Endothelial cell (in vitro differentiated cells): ENCODE measurements around the gene ATP13A2. TPM values are rescaled to one million over a fixed set of nuclear protein-coding genes. Genes with fewer than 3 reads are reported as not detected.
A peak's percentile ranks its signal among the peaks of the same experiment; 100 is the strongest.

Experiments used
- DNase-seq: peaks from one replicate; pipeline ENCODE4 v3.0.0; 2021; ENCODE audit warnings: low spot score
- H3K27ac Mint-ChIP-seq: one replicate; pipeline ENCODE4 v1.8.0; 2021; ENCODE audit warnings: mixed read lengths, inconsistent platforms; ENCODE audit not compliant: unreplicated experiment
- H3K27me3 Mint-ChIP-seq: one replicate; pipeline ENCODE4 v1.8.0; 2021; ENCODE audit warnings: mild to moderate bottlenecking, moderate library complexity, mixed read lengths, inconsistent platforms; ENCODE audit not compliant: unreplicated experiment
- H3K36me3 Mint-ChIP-seq: one replicate; pipeline ENCODE4 v1.8.0; 2021; ENCODE audit warnings: mild to moderate bottlenecking, low read depth, mixed read lengths, inconsistent platforms; ENCODE audit not compliant: unreplicated experiment
- H3K4me1 Mint-ChIP-seq: one replicate; pipeline ENCODE4 v1.8.0; 2021; ENCODE audit warnings: mild to moderate bottlenecking, mixed read lengths, inconsistent platforms; ENCODE audit not compliant: unreplicated experiment
- H3K4me3 Mint-ChIP-seq: one replicate; pipeline ENCODE4 v1.8.0; 2021; ENCODE audit warnings: mild to moderate bottlenecking, mixed read lengths, inconsistent platforms; ENCODE audit not compliant: unreplicated experiment
- H3K9me3 Mint-ChIP-seq: one replicate; pipeline ENCODE4 v1.8.0; 2021; ENCODE audit warnings: mixed read lengths, inconsistent platforms; ENCODE audit not compliant: unreplicated experiment
- total RNA-seq: library from RNA; stranded (reverse); fragmentation: NEBNext Ultra II Directional; extraction: Animal tissue kit (Norgen Biotek cat#: 25700); gene quantifications from one replicate; pipeline ENCODE4 v1.2.1, GENCODE V29; 2021; ENCODE audit not compliant: unreplicated experiment
- TF ChIP-seq, protein P1 (sequence below): fragments of 200-600 bp; sonication (generic); IDR thresholded peaks from one replicate; pipeline ENCODE4 v1.5.0; 2021; ENCODE audit warnings: antibody characterized with exemption; ENCODE audit not compliant: unreplicated experiment

The ATP13A2 gene
- total RNA-seq, 1 donor from 2014 or later = 55.6 TPM

DNA sequence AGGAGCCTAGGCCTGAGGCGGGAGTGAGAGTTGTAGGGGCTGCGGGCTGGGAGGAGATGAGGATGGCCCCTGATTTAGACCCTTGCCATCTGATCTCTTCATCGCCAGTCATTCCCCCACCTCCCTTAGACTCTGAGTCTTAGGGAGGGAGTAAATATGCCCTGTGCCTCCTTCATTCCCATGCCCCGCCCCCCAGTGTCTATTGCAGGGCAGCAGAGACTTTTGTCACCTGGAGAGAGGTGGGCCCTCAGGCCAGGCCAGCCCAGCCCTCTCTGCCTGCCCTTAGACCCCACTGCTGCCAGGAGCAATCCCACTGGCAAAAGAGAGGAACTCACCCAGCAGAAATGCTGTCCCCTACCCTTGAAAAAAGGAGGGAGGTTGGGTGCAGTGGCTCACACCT is 28.1 kb downstream of the ATP13A2 start:
- Mint-ChIP-seq H3K4me1 (peaks cover 17% of the 10 kb centered on the region), H3K36me3 (peaks cover 5% of the 10 kb centered on the region), H3K27me3 (peaks cover 16% of the 10 kb centered on the region), H3K27ac (no peak overlapping the region), H3K4me3 (no peak overlapping the region), H3K9me3 (no peaks in the 10 kb centered on the region)
- no peak for DNase-seq
- TF ChIP-seq, protein P1, sequence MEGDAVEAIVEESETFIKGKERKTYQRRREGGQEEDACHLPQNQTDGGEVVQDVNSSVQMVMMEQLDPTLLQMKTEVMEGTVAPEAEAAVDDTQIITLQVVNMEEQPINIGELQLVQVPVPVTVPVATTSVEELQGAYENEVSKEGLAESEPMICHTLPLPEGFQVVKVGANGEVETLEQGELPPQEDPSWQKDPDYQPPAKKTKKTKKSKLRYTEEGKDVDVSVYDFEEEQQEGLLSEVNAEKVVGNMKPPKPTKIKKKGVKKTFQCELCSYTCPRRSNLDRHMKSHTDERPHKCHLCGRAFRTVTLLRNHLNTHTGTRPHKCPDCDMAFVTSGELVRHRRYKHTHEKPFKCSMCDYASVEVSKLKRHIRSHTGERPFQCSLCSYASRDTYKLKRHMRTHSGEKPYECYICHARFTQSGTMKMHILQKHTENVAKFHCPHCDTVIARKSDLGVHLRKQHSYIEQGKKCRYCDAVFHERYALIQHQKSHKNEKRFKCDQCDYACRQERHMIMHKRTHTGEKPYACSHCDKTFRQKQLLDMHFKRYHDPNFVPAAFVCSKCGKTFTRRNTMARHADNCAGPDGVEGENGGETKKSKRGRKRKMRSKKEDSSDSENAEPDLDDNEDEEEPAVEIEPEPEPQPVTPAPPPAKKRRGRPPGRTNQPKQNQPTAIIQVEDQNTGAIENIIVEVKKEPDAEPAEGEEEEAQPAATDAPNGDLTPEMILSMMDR = no peak

DNA sequence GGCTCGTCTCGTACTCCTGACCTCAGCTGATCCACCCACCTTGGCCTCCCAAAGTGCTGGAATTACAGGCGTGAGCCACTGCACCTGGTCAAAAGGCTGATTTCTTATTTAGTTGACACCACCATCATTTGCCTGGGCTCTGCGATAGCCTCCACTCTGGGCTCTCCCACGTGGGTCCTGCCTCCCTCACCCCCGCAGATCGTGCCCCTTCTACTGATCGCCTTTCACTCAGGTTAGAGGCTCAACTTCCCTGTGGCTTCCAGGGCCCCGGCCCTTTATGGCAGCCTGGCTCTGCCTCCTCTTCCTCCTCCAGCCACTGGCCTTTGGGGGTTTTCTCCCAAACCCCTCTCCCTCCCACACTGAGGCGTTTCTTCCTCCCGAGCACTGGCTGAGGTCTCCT is 28.8 kb downstream of the ATP13A2 start:
- TF ChIP-seq, protein P1 = no peak
- no peaks in the 10 kb centered on the region for H3K9me3 Mint-ChIP-seq
- H3K36me3 Mint-ChIP-seq = peaks cover 5% of the 10 kb centered on the region
- peaks cover 16% of the 10 kb centered on the region for H3K27me3 Mint-ChIP-seq
- H3K4me1 Mint-ChIP-seq = peaks cover 17% of the 10 kb centered on the region
- H3K4me3 Mint-ChIP-seq = no peak overlapping the region
- no peak for DNase-seq
- H3K27ac Mint-ChIP-seq = no peak overlapping the region

DNA sequence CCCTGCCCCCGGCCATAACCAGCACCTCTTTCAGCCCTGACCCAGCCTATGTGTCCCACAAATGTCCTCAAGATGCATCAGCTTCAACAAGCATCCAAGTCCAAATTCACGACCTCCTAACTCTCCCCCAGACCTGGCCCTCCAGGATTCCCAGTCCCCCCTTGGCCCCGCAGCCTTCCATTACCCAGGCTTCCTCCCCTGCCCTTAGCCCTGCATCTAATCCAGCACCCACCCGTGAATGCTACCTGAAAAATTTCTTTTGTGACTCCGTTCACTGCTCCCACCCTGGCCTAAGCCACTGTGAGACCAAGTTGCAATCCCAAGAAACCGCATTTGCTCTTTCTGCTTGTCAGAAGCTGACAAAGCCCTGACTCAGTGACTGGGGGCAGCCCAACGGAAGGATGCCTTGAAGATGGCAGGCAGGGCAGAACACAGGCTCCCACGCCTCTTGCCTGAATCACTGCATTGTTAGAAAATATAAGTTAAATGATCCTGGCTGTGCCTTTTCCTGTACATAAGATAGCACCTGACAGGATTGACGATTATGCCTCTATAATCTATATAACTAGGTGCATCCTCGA is 30.4 kb downstream of the ATP13A2 start:
- Mint-ChIP-seq H3K27ac (peak overlapping the region; percentile 4), H3K4me1 (peaks cover 19% of the 10 kb centered on the region), H3K27me3 (peaks cover 16% of the 10 kb centered on the region), H3K4me3 (peak overlapping the region; percentile 88), H3K36me3 (peaks cover 5% of the 10 kb centered on the region), H3K9me3 (no peaks in the 10 kb centered on the region)
- TF ChIP-seq, protein P1 = no peak
- no peak for DNase-seq

DNA sequence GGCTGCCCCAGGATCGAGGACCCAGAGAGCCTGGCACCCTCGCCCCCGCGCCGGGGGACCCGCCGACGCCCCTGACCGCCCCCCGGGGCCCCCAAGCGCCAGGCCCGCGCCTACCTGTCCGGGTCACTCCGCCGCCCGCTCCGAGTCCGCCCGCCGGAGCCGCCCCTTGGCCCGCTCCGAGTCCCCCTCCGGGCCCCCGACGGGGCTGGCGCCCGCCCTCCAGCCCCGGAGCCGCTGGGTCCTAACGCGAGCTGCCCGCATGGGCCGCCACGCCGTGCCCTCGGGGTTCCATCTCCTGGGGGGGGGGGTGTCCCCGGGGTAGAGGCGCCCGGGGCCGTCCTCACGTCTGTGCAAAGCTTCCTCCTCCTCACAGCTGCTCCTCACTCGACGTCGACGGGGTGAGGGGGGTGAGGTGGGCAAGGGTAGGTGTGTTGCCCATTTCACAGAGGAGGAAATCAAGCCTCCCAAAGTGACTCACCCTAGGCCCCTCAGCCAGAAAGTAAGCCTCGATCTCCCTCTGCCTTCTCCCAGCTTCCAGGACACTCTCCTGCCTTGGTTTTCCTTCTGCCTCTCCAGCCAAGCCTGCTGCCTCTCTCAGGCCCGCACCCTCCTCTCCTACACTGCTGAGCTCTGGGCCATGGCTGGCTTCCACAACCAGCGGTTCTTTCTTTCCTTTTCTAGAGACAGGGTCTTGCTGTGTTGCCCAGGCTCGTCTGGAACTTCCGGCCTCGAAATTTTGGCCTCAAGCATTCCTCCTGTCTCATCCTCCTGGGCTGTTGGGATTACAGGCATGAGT is 31.1 kb downstream of the ATP13A2 start, which contains the start of gene MFAP2:
MFAP2 (minus strand) TSS at position 148 of the 796 bp plus-strand sequence. CDS start 2,347 bp downstream, outside the sequence.
- Mint-ChIP-seq H3K27ac (peak within 1 kb of the TSS; percentile 24), H3K4me1 (peaks cover 21% of the 10 kb centered on the region), H3K27me3 (peaks cover 14% of the 10 kb centered on the region), H3K36me3 (peaks cover 8% of the 10 kb centered on the region), H3K9me3 (no peaks in the 10 kb centered on the region), H3K4me3 (peak within 1 kb of the TSS; percentile 88)
- TF ChIP-seq, protein P1 = no peak
- DNase-seq = peak; percentile 47
